SK-N-SH treated with all-trans-retinoic acid at 6 μM for 48 hours (cell line): Measurements from ENCODE around the gene CFAP221.

ENCODE experiments used
- ATAC-seq: fragments of 200-7000 bp; cut with Tn5 transposase; 3 replicates; pipeline ENCODE4 v1.9.1; 2020; ENCODE audit warnings: mild to moderate bottlenecking, moderate library complexity
- ARNTL ChIP-seq: fragments of 450-650 bp; formaldehyde crosslinking; IDR thresholded peaks from 2 replicates; pipeline ENCODE4 v1.5.0; 2020; ENCODE audit warnings: low read depth, mild to moderate bottlenecking, moderate library complexity, borderline replicate concordance
- BACH2 ChIP-seq: fragments of 250-450 bp; sonication (Bioruptor Pico); IDR thresholded peaks from 2 replicates; pipeline ENCODE4 v1.9.0; 2021; ENCODE audit warnings: mild to moderate bottlenecking, borderline replicate concordance
- CREB5 ChIP-seq: fragments of 250-450 bp; sonication (Bioruptor Pico); IDR thresholded peaks from 2 replicates; pipeline ENCODE4 v1.5.1; 2020; ENCODE audit warnings: low read depth, mild to moderate bottlenecking, moderate library complexity
- CSDC2 ChIP-seq: fragments of 250-450 bp; sonication (Bioruptor Pico); IDR thresholded peaks from 2 replicates; pipeline ENCODE4 v1.5.0; 2020; ENCODE audit warnings: mild to moderate bottlenecking, moderate library complexity
- CSRNP3 ChIP-seq: fragments of 250-450 bp; sonication (Bioruptor Pico); IDR thresholded peaks from 2 replicates; pipeline ENCODE4 v1.5.1; 2021; ENCODE audit warnings: mild to moderate bottlenecking, moderate library complexity
- ESRRG ChIP-seq: fragments of 250-450 bp; sonication (Bioruptor Pico); IDR thresholded peaks from 2 replicates; pipeline ENCODE4 v1.6.1; 2021; ENCODE audit warnings: mild to moderate bottlenecking
- ISL1 ChIP-seq: fragments of 250-450 bp; sonication (Bioruptor Pico); IDR thresholded peaks from 2 replicates; pipeline ENCODE4 v2.1.2; 2022; ENCODE audit warnings: mild to moderate bottlenecking, moderate library complexity
- OSR1 ChIP-seq: fragments of 250-450 bp; sonication (Bioruptor Pico); IDR thresholded peaks from 2 replicates; pipeline ENCODE4 v1.8.0; 2022; ENCODE audit warnings: moderate library complexity, mild to moderate bottlenecking, inconsistent platforms
- PATZ1 ChIP-seq: fragments of 250-450 bp; sonication (Bioruptor Pico); IDR thresholded peaks from 2 replicates; pipeline ENCODE4 v1.8.0; 2020; ENCODE audit warnings: mild to moderate bottlenecking, moderate library complexity, borderline replicate concordance
- POU6F1 ChIP-seq: fragments of 250-450 bp; sonication (Bioruptor Pico); IDR thresholded peaks from 2 replicates; pipeline ENCODE4 v1.8.0; 2021; ENCODE audit warnings: low read depth, mild to moderate bottlenecking, moderate library complexity, borderline replicate concordance
- PPARA ChIP-seq: fragments of 250-450 bp; sonication (Bioruptor Pico); IDR thresholded peaks from 2 replicates; pipeline ENCODE4 v1.5.0; 2020; ENCODE audit warnings: mild to moderate bottlenecking, borderline replicate concordance
- RARB ChIP-seq: fragments of 250-450 bp; sonication (Bioruptor Pico); IDR thresholded peaks from 2 replicates; pipeline ENCODE4 v1.8.0; 2021; ENCODE audit warnings: mild to moderate bottlenecking, moderate library complexity
- SNAI2 ChIP-seq: fragments of 250-450 bp; sonication (Bioruptor Pico); IDR thresholded peaks from 2 replicates; pipeline ENCODE4 v1.5.0; 2020; ENCODE audit warnings: mild to moderate bottlenecking, moderate library complexity
- TCF4 ChIP-seq: fragments of 250-450 bp; sonication (Bioruptor Pico); IDR thresholded peaks from 2 replicates; pipeline ENCODE4 v1.8.0; 2021; ENCODE audit warnings: mild to moderate bottlenecking, moderate library complexity, borderline replicate concordance
- TOX ChIP-seq: fragments of 250-450 bp; sonication (Bioruptor Pico); IDR thresholded peaks from 2 replicates; pipeline ENCODE4 v1.8.0; 2021; ENCODE audit warnings: mild to moderate bottlenecking, moderate library complexity, borderline replicate concordance
- TSHZ2 ChIP-seq: fragments of 250-450 bp; sonication (Bioruptor Pico); IDR thresholded peaks from 2 replicates; pipeline ENCODE4 v1.5.0; 2020; ENCODE audit warnings: mild to moderate bottlenecking, moderate library complexity
- ZC3H10 ChIP-seq: fragments of 250-450 bp; sonication (Bioruptor Pico); IDR thresholded peaks from 2 replicates; pipeline ENCODE4 v1.5.1; 2021; ENCODE audit warnings: mild to moderate bottlenecking, moderate library complexity
- ZFP3 ChIP-seq: fragments of 250-450 bp; sonication (Bioruptor Pico); IDR thresholded peaks from 2 replicates; pipeline ENCODE4 v1.5.0; 2020; ENCODE audit warnings: mild to moderate bottlenecking, moderate library complexity
- ZFP30 ChIP-seq: fragments of 450-650 bp; formaldehyde crosslinking; IDR thresholded peaks from 2 replicates; pipeline ENCODE4 v1.5.0; 2022; ENCODE audit warnings: mild to moderate bottlenecking, moderate library complexity
- ZNF565 ChIP-seq: fragments of 450-650 bp; formaldehyde crosslinking; conservative IDR thresholded peaks from 2 replicates; pipeline ENCODE4 v1.5.0; 2020; ENCODE audit warnings: low read depth, mild to moderate bottlenecking, moderate library complexity
- ZNF70 ChIP-seq: fragments of 450-650 bp; formaldehyde crosslinking; IDR thresholded peaks from 2 replicates; pipeline ENCODE4 v1.5.0; 2020; ENCODE audit warnings: mild to moderate bottlenecking, moderate library complexity
- ZNF8 ChIP-seq: fragments of 450-650 bp; formaldehyde crosslinking; IDR thresholded peaks from 2 replicates; pipeline ENCODE4 v1.5.0; 2020; ENCODE audit warnings: mild to moderate bottlenecking, moderate library complexity

CFAP221 gene

GRCh38 chr2:119691651-119692245, 147.5 kb downstream of the CFAP221 start (continued):
- TF ChIP-seq CSRNP3 (CRISPR knock-in tag) (no peak), ZFP3 (CRISPR knock-in tag) (no peak), RARB (CRISPR knock-in tag) (no peak), ZNF70 (no peak)

- TF ChIP-seq ZC3H10 (CRISPR knock-in tag) (no peak), ZFP30 (no peak), CSRNP3 (CRISPR knock-in tag) (no peak)
- no peak for ATAC-seq
Observed at GRCh38 chr2:119692310-119692709, 148.1 kb downstream of the CFAP221 start.

- TF ChIP-seq PATZ1 (CRISPR knock-in tag) (no peak), ESRRG (CRISPR knock-in tag) (no peak), TSHZ2 (CRISPR knock-in tag) (no peak), ZNF565 (no peak), ZFP30 (no peak), CSDC2 (CRISPR knock-in tag) (no peak), ZC3H10 (CRISPR knock-in tag) (no peak), ARNTL (CRISPR knock-in tag) (no peak), TOX (CRISPR knock-in tag) (no peak), SNAI2 (CRISPR knock-in tag) (no peak), PPARA (no peak), BACH2 (CRISPR knock-in tag) (no peak), ZNF70 (no peak), ZFP3 (CRISPR knock-in tag) (no peak), RARB (CRISPR knock-in tag) (no peak), ZNF8 (CRISPR knock-in tag) (no peak), POU6F1 (CRISPR knock-in tag) (no peak), TCF4 (CRISPR knock-in tag) (no peak)
- TF ChIP-seq, all 23 proteins: peak for 0
- no peak for ATAC-seq
Observed at GRCh38 chr2:119692954-119693353, 148.7 kb downstream of the CFAP221 start.

- no peak for ATAC-seq
- TF ChIP-seq ISL1 (CRISPR knock-in tag) (no peak), ZFP30 (no peak), ESRRG (CRISPR knock-in tag) (no peak), ZNF70 (no peak), ZNF565 (no peak), ARNTL (CRISPR knock-in tag) (no peak), OSR1 (CRISPR knock-in tag) (no peak), PATZ1 (CRISPR knock-in tag) (no peak), ZC3H10 (CRISPR knock-in tag) (no peak), CREB5 (CRISPR knock-in tag) (no peak)
Observed at GRCh38 chr2:119693567-119693966, 149.3 kb downstream of the CFAP221 start.
